Neural cell (in vitro differentiated cells): ENCODE measurements around the gene ACAD10. TPM values are rescaled to one million over a fixed set of nuclear protein-coding genes. Genes with fewer than 3 reads are reported as not detected.

Experiments
- H2AFZ ChIP-seq: fragments of 200-600, 300-800 bp; sonication (generic), shearing (Covaris generic); 2 replicates; pipeline ENCODE4 v1.6.0; 2014; ENCODE audit warnings: low read depth, mild to moderate bottlenecking, antibody characterized with exemption, low read length, moderate library complexity
- H3F3A ChIP-seq: fragments of 200-600 bp; shearing (Covaris generic); 2 replicates; pipeline ENCODE4 v1.6.1; 2016; ENCODE audit warnings: mild to moderate bottlenecking, moderate library complexity, mixed read lengths, antibody characterized with exemption, low read length; ENCODE audit not compliant: insufficient read depth, poor library complexity, severe bottlenecking
- H3K27ac ChIP-seq: fragments of 200-600, 300-800 bp; sonication (generic), shearing (Covaris generic); 2 replicates; pipeline ENCODE4 v1.5.1; 2014; ENCODE audit warnings: mild to moderate bottlenecking, low read length, moderate library complexity
- H3K27me3 ChIP-seq: fragments of 300-800, 200-600 bp; sonication (generic), shearing (Covaris generic); 2 replicates; pipeline ENCODE4 v1.6.0; 2014; ENCODE audit warnings: mild to moderate bottlenecking, low read depth, low read length, moderate library complexity; ENCODE audit not compliant: insufficient read depth
- H3K36me3 ChIP-seq: fragments of 300-800, 200-600 bp; sonication (generic), shearing (Covaris generic); 2 replicates; pipeline ENCODE4 v1.5.1; 2014; ENCODE audit warnings: mild to moderate bottlenecking, antibody characterized with exemption, low read length, moderate library complexity; ENCODE audit not compliant: insufficient read depth
- H3K4me2 ChIP-seq: fragments of 300-800, 200-600 bp; sonication (generic), shearing (Covaris generic); 2 replicates; pipeline ENCODE4 v1.6.0; 2014; ENCODE audit warnings: mild to moderate bottlenecking, low read length
- H3K4me3 ChIP-seq: fragments of 300-800, 200-600 bp; sonication (generic), shearing (Covaris generic); 2 replicates; pipeline ENCODE4 v1.5.1; 2014; ENCODE audit warnings: mild to moderate bottlenecking, low read length, moderate library complexity
- H3K79me2 ChIP-seq: fragments of 200-600 bp; shearing (Covaris generic); replicated peaks from 2 replicates; pipeline ENCODE4 v1.6.0; 2014; ENCODE audit warnings: mild to moderate bottlenecking, low read length, moderate library complexity; ENCODE audit not compliant: insufficient read depth
- H3K9ac ChIP-seq: fragments of 300-800, 200-600 bp; sonication (generic), shearing (Covaris generic); 2 replicates; pipeline ENCODE4 v1.6.1; 2016; ENCODE audit warnings: mild to moderate bottlenecking, low read length, mixed read lengths
- H3K9me2 ChIP-seq: fragments of 200-600 bp; shearing (Covaris generic); 2 replicates; pipeline ENCODE4 v1.6.1; 2016; ENCODE audit warnings: mild to moderate bottlenecking, low read length, mixed read lengths; ENCODE audit not compliant: insufficient read depth
- H3K9me3 ChIP-seq: fragments of 200-600, 300-800 bp; sonication (generic), shearing (Covaris generic); 2 replicates; pipeline ENCODE4 v1.6.1; 2016; ENCODE audit warnings: mild to moderate bottlenecking, mixed run types, low read length, moderate library complexity, mixed read lengths
- H4K20me1 ChIP-seq: fragments of 200-600 bp; shearing (Covaris generic); 2 replicates; pipeline ENCODE4 v1.6.1; 2016; ENCODE audit warnings: mild to moderate bottlenecking, mixed run types; ENCODE audit not compliant: insufficient read depth
- CTCF ChIP-seq: fragments of 450-650 bp; IDR thresholded peaks from 2 replicates; pipeline ENCODE4 v1.5.1; 2014; ENCODE audit warnings: antibody characterized with exemption, mild to moderate bottlenecking, moderate library complexity; ENCODE audit not compliant: poor library complexity, severe bottlenecking
- EP300 ChIP-seq: fragments of 450-650 bp; conservative IDR thresholded peaks from 2 replicates; pipeline ENCODE4 v1.6.1; 2014; ENCODE audit warnings: antibody characterized with exemption, mild to moderate bottlenecking, moderate library complexity; ENCODE audit not compliant: poor library complexity, severe bottlenecking
- EZH2 ChIP-seq: fragments of 200-600, 300-800 bp; shearing (Covaris generic), sonication (generic); IDR thresholded peaks from 2 replicates; pipeline ENCODE4 v1.6.1; 2014; ENCODE audit warnings: antibody characterized with exemption, low read length, borderline replicate concordance, mild to moderate bottlenecking; ENCODE audit not compliant: insufficient read depth, poor library complexity, severe bottlenecking
- MXI1 ChIP-seq: fragments of 450-650 bp; conservative IDR thresholded peaks from 2 replicates; pipeline ENCODE4 v1.6.1; 2014; ENCODE audit warnings: antibody characterized with exemption, mild to moderate bottlenecking; ENCODE audit not compliant: poor library complexity, severe bottlenecking
- POLR2AphosphoS5 ChIP-seq: IDR thresholded peaks from 2 replicates; pipeline ENCODE4 v1.6.1; 2012
- RAD21 ChIP-seq: fragments of 450-650 bp; conservative IDR thresholded peaks from 2 replicates; pipeline ENCODE4 v1.6.1; 2014; ENCODE audit warnings: antibody characterized with exemption, mild to moderate bottlenecking, moderate library complexity
- REST ChIP-seq: IDR thresholded peaks from 2 replicates; pipeline ENCODE4 v1.6.1; 2012; ENCODE audit warnings: borderline replicate concordance
- SMC3 ChIP-seq: fragments of 450-650 bp; conservative IDR thresholded peaks from 2 replicates; pipeline ENCODE4 v1.6.1; 2014; ENCODE audit warnings: antibody characterized with exemption, mild to moderate bottlenecking, moderate library complexity; ENCODE audit not compliant: poor library complexity
- TAF1 ChIP-seq: IDR thresholded peaks from 2 replicates; pipeline ENCODE4 v1.6.1; 2012; ENCODE audit warnings: low read depth
- polyA plus RNA-seq: library from polyadenylated mRNA; depleted of rRNA; stranded (reverse); fragments of >200 nt; gene quantifications from 2 replicates; pipeline ENCODE4 v1.2.3, GENCODE V29; 2014

ACAD10 gene
- polyA plus RNA-seq, 1 donor from 2014 or later, result 25.7 TPM

GRCh38 chr12:111783046-111783445 lies 97.2 kb downstream of the ACAD10 start:
- Histone ChIP-seq H3K79me2 (no peaks in the 10 kb centered on the region), H4K20me1 (no peaks in the 10 kb centered on the region), H3K27me3 (no peaks in the 10 kb centered on the region), H3K36me3 (no peaks in the 10 kb centered on the region), H3K9me3 (no peaks in the 10 kb centered on the region), H3F3A (no peaks in the 10 kb centered on the region), H3K27ac (no peak overlapping the region), H3K9me2 (no peaks in the 10 kb centered on the region), H3K4me2 (no peak overlapping the region), H2AFZ (no peak overlapping the region), H3K9ac (no peak overlapping the region), H3K4me3 (no peak overlapping the region)
- TF ChIP-seq MXI1, result no peak
- TF ChIP-seq EP300, result no peak
- no peak for TF ChIP-seq TAF1
- TF ChIP-seq RAD21, result no peak
- TF ChIP-seq REST, result no peak
- no peak for TF ChIP-seq EZH2
- TF ChIP-seq POLR2AphosphoS5, result no peak
- TF ChIP-seq CTCF, result no peak
- no peak for TF ChIP-seq SMC3

GRCh38 chr12:111784953-111785352 lies 99.1 kb downstream of the ACAD10 start:
- Histone ChIP-seq H3K9me3 (no peaks in the 10 kb centered on the region), H3K9me2 (no peaks in the 10 kb centered on the region), H3K79me2 (no peaks in the 10 kb centered on the region), H3K9ac (no peak overlapping the region), H3K27ac (no peak overlapping the region), H4K20me1 (no peaks in the 10 kb centered on the region), H3K36me3 (no peaks in the 10 kb centered on the region), H3K4me3 (no peak overlapping the region), H3K27me3 (no peaks in the 10 kb centered on the region), H3F3A (no peaks in the 10 kb centered on the region), H3K4me2 (no peak overlapping the region), H2AFZ (no peak overlapping the region)
- TF ChIP-seq POLR2AphosphoS5 (no peak), RAD21 (no peak), MXI1 (no peak), TAF1 (no peak), EP300 (no peak), REST (no peak), CTCF (no peak), SMC3 (no peak), EZH2 (no peak)
